Measurements from ENCODE around the gene TECPR1. TPM values are rescaled to one million over a fixed set of nuclear protein-coding genes. Genes with fewer than 3 reads are reported as not detected.

TECPR1 gene, protein sequence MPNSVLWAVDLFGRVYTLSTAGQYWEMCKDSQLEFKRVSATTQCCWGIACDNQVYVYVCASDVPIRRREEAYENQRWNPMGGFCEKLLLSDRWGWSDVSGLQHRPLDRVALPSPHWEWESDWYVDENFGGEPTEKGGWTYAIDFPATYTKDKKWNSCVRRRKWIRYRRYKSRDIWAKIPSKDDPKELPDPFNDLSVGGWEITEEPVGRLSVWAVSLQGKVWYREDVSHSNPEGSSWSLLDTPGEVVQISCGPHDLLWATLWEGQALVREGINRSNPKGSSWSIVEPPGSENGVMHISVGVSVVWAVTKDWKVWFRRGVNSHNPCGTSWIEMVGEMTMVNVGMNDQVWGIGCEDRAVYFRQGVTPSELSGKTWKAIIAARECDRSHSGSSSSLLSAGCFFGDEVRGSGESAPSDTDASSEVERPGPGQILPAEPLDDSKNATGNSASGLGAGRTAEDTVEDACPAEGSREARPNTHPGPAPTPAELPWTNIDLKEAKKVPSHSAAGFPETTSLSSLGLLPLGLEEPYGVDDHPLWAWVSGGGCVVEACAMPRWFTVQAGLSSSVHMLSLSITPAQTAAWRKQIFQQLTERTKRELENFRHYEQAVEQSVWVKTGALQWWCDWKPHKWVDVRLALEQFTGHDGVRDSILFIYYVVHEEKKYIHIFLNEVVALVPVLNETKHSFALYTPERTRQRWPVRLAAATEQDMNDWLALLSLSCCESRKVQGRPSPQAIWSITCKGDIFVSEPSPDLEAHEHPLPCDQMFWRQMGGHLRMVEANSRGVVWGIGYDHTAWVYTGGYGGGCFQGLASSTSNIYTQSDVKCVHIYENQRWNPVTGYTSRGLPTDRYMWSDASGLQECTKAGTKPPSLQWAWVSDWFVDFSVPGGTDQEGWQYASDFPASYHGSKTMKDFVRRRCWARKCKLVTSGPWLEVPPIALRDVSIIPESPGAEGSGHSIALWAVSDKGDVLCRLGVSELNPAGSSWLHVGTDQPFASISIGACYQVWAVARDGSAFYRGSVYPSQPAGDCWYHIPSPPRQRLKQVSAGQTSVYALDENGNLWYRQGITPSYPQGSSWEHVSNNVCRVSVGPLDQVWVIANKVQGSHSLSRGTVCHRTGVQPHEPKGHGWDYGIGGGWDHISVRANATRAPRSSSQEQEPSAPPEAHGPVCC
- total RNA-seq (ENCODE audit: low replicate concordance) = 32.4 and 39.9 TPM in 2 replicates
- long read RNA-seq, partial matches to known transcripts = 2 of 3 reads
- long read RNA-seq, other reads (novel, unspliced or antisense) = 1 of 3 reads

- Mint-ChIP-seq H3K9me3 (no peaks in the 10 kb centered on the region), H3K27ac (peak within 1 kb of the TSS; percentile 95), H3K4me3 (peak within 1 kb of the TSS; percentile 94), H3K27me3 (no peaks in the 10 kb centered on the region), H3K36me3 (peaks cover 2% of the 10 kb centered on the region), H3K4me1 (ENCODE audit: unreplicated experiment) (peaks cover 13% of the 10 kb centered on the region)
- no peak for TF ChIP-seq CTCF (conservative IDR thresholded peaks at IDR 0.05)
- peak; percentile 89 for DNase-seq (ENCODE audit: extremely low spot score, unreplicated experiment)
Measured at GRCh38 chr7:98251601-98252424, at the start of gene TECPR1. Gene TECPR1, minus strand, starts transcription at chr7:98252232. Its CDS starts 6,086 bp downstream, at chr7:98246146.

- no peaks in the 10 kb centered on the region for H3K9me3 Mint-ChIP-seq
- no peak for DNase-seq (ENCODE audit: extremely low spot score, unreplicated experiment)
Measured at GRCh38 chr7:98300595-98301372, 48.8 kb upstream of the TECPR1 start.

DNA sequence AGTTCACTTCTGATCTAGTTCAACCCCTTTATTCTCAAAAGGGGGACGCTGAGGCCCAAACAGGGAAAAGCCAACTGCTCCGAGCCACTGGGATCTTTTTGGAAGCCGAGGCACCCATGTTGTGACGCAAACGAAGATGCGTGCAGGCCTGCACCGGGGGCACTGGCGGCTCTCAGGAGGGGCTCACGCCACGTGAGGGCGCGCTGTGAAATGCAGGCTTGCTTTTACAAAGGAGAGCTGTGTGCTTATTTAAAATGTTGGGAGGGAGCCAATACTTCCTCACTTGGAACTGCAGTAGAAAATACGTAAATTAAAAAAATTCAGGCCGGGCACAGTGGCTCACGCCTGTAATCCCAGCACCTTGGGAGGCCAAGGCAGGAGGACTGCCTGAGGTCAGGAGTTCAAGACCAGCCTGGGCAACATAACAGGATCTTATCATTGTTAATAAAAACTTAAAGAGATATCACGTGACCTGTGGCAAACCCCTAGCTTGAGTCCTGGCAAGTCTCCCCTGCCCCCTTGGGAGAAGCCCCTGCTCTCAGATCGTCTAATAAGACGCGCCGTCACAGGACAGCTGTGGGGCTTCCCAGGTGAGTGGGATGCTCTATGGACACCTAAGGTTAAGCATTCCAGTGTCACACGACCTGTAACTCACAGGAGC is 45.7 kb upstream of the TECPR1 start:
- H3K9me3 Mint-ChIP-seq = no peaks in the 10 kb centered on the region
- no peak overlapping the region for H3K4me3 Mint-ChIP-seq
- no peaks in the 10 kb centered on the region for H3K27me3 Mint-ChIP-seq
- no peak overlapping the region for H3K27ac Mint-ChIP-seq
- DNase-seq (ENCODE audit: extremely low spot score, unreplicated experiment) = no peak
- H3K4me1 Mint-ChIP-seq (ENCODE audit: unreplicated experiment) = no peaks in the 10 kb centered on the region
- no peak for TF ChIP-seq CTCF (conservative IDR thresholded peaks at IDR 0.05)
- peaks cover 6% of the 10 kb centered on the region for H3K36me3 Mint-ChIP-seq

More at GRCh38 chr7:98300595-98301372, 48.8 kb upstream of the TECPR1 start:
- H3K27ac Mint-ChIP-seq = no peak overlapping the region
- no peaks in the 10 kb centered on the region for H3K27me3 Mint-ChIP-seq
- no peak overlapping the region for H3K4me3 Mint-ChIP-seq
- H3K36me3 Mint-ChIP-seq = peaks cover 16% of the 10 kb centered on the region
- peaks cover 5% of the 10 kb centered on the region for H3K4me1 Mint-ChIP-seq (ENCODE audit: unreplicated experiment)
- TF ChIP-seq CTCF (conservative IDR thresholded peaks at IDR 0.05) = no peak

GRCh38 chr7:98296833-98297232 is 44.8 kb upstream of the TECPR1 start:
- no peak overlapping the region for H3K4me3 Mint-ChIP-seq
- H3K27me3 Mint-ChIP-seq = no peaks in the 10 kb centered on the region
- no peak for TF ChIP-seq CTCF (conservative IDR thresholded peaks at IDR 0.05)
- H3K27ac Mint-ChIP-seq = no peak overlapping the region
- H3K4me1 Mint-ChIP-seq (ENCODE audit: unreplicated experiment) = no peaks in the 10 kb centered on the region
- H3K36me3 Mint-ChIP-seq = peaks cover 3% of the 10 kb centered on the region
- DNase-seq (ENCODE audit: extremely low spot score, unreplicated experiment) = no peak
- H3K9me3 Mint-ChIP-seq = no peaks in the 10 kb centered on the region

Data from type B pancreatic cell (in vitro differentiated cells).